Upper lobe of left lung (tissue), 6 donors: ENCODE measurements around the gene RIMS1. TPM values are rescaled to one million over a fixed set of nuclear protein-coding genes. Genes with fewer than 3 reads are reported as not detected.

ENCODE experiments used
- ATAC-seq, 2 donors: fragments of 200-7000 bp; cut with Tn5 transposase; one replicate each; pipeline ENCODE4 v1.9.1; 2022; ENCODE audit warnings: mild to moderate bottlenecking in 2 of 2, moderate library complexity in 2 of 2; ENCODE audit not compliant: low FRiP score in 2 of 2
- DNase-seq, 2 donors: peaks; one replicate each; pipeline ENCODE4 v3.0.0-alpha.2; 2019 to 2020
- H3K27ac ChIP-seq, 4 donors: fragments of 200-600 bp; sonication (generic); one replicate each; pipeline ENCODE4 v1.5.1; 2016 to 2019
- H3K27me3 ChIP-seq, 4 donors: fragments of 200-600 bp; sonication (generic); one replicate each; pipeline ENCODE4 v1.5.1; 2017 to 2019
- H3K36me3 ChIP-seq, 4 donors: fragments of 200-600 bp; sonication (generic); one replicate each; pipeline ENCODE4 v1.5.1; 2016 to 2019
- H3K4me1 ChIP-seq, 4 donors: fragments of 200-600 bp; sonication (generic); one replicate each; pipeline ENCODE4 v1.5.1; 2018 to 2019
- H3K4me3 ChIP-seq, 4 donors: fragments of 200-600 bp; sonication (generic); one replicate each; pipeline ENCODE4 v1.5.1; 2017 to 2019; ENCODE audit warnings: mild to moderate bottlenecking in 2 of 4, moderate library complexity in 1 of 4
- H3K9me3 ChIP-seq, 4 donors: fragments of 200-600 bp; sonication (generic); one replicate each; pipeline ENCODE4 v1.5.1; 2018 to 2019
- EP300 ChIP-seq, 4 donors: sonication (generic); formaldehyde crosslinking; IDR thresholded peaks; one replicate each; pipeline ENCODE4 v1.5.1; 2017; ENCODE audit warnings: antibody characterized with exemption in 4 of 4, control low read depth in 2 of 4
- POLR2A ChIP-seq, 4 donors: fragments of 450-650 bp; IDR thresholded peaks; one replicate each; pipeline ENCODE4 v1.5.1; 2016 to 2017; ENCODE audit warnings: antibody characterized with exemption in 4 of 4, mild to moderate bottlenecking in 2 of 4
- POLR2AphosphoS5 ChIP-seq, 2 donors: sonication (generic); formaldehyde crosslinking; IDR thresholded peaks; one replicate each; pipeline ENCODE4 v1.5.1; 2017; ENCODE audit warnings: antibody characterized with exemption in 2 of 2
- whole genome bisulfite sequencing, 2 donors: methylation state at CpG; one replicate each; pipeline ENCODE4 v1.1.5; 2017 to 2018; 5-methylcytosine and 5-hydroxymethylcytosine counted together
- total RNA-seq, 6 donors: library from RNA; depleted of rRNA in 4 of 6; stranded (reverse); fragments of >200 nt in 4 of 6; gene quantifications; one replicate each; pipeline versions ENCODE4 v1.1.0 to v1.2.1, GENCODE V29; 2016 to 2021
- TF ChIP-seq, protein P1 (sequence below), 6 experiments: fragments of 450-650 bp in 4 of 6; fragments of 200-600 bp in 2 of 6; sonication (generic) in 2 of 6; IDR thresholded peaks; one replicate each; pipeline ENCODE4 v1.5.1; 2016 to 2019; ENCODE audit warnings: antibody characterized with exemption in 6 of 6
- donor health status: DM: no; HTN: no; CAD: no; lungs with moderate emphysema.
- donor health status: DM: no; HTN: yes; CAD: no; lungs with severe emphysema.

The RIMS1 gene
- total RNA-seq, 6 donors from 2014 or later, result 1.0 to 4.1 (median 2.7) TPM

GRCh38 chr6:72290620-72291019 is 404.3 kb downstream of the RIMS1 start:
- Histone ChIP-seq H3K27ac (no peak overlapping the region), H3K4me1 (no peaks in the 10 kb centered on the region), H3K4me3 (no peak overlapping the region), H3K9me3 (no peaks in the 10 kb centered on the region), H3K36me3 (no peaks in the 10 kb centered on the region), H3K27me3 (no peaks in the 10 kb centered on the region)
- TF ChIP-seq POLR2A (IDR thresholded peaks at IDR 0.05), result no peak
- no peak for TF ChIP-seq EP300 (IDR thresholded peaks at IDR 0.05)
- no peak for TF ChIP-seq POLR2AphosphoS5 (IDR thresholded peaks at IDR 0.05)
- TF ChIP-seq, protein P1, sequence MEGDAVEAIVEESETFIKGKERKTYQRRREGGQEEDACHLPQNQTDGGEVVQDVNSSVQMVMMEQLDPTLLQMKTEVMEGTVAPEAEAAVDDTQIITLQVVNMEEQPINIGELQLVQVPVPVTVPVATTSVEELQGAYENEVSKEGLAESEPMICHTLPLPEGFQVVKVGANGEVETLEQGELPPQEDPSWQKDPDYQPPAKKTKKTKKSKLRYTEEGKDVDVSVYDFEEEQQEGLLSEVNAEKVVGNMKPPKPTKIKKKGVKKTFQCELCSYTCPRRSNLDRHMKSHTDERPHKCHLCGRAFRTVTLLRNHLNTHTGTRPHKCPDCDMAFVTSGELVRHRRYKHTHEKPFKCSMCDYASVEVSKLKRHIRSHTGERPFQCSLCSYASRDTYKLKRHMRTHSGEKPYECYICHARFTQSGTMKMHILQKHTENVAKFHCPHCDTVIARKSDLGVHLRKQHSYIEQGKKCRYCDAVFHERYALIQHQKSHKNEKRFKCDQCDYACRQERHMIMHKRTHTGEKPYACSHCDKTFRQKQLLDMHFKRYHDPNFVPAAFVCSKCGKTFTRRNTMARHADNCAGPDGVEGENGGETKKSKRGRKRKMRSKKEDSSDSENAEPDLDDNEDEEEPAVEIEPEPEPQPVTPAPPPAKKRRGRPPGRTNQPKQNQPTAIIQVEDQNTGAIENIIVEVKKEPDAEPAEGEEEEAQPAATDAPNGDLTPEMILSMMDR (IDR thresholded peaks at IDR 0.05), result no peak
- ATAC-seq, result no peak
- no peak for DNase-seq
- 89 to 96% methylated on average over 8 of the region's 8 CpGs for WGBS, 2 donors

DNA sequence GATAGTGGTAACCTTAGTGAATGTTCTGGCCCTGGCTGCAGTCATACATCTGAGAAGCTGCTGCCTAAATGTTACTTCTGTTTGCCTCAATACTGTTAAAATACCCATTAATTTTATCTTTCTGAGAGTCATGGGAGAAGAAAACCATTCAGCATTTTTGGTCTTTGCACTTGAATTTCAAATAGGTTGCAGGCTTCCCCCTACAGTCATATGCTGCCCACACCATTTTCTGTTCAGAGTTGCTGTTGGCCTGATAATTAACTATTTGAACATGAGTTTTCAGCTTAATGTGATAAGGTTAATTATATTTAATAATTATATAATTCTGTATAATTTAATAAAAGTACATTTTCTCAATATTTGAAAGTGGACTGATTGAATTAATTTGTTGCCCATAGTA is 410.0 kb downstream of the RIMS1 start:
- no peak for ATAC-seq

GRCh38 chr6:72305971-72306370 is 419.6 kb downstream of the RIMS1 start:
- no peak overlapping the region for H3K4me3 ChIP-seq
- no peaks in the 10 kb centered on the region for H3K27me3 ChIP-seq
- no peak for DNase-seq
- no peaks in the 10 kb centered on the region for H3K36me3 ChIP-seq
- WGBS, 2 donors, result 81 to 89% methylated on average over 2 of the region's 2 CpGs
- H3K4me1 ChIP-seq, result no peaks in the 10 kb centered on the region
- H3K9me3 ChIP-seq, result no peaks in the 10 kb centered on the region
- no peak overlapping the region for H3K27ac ChIP-seq
- TF ChIP-seq, protein P1 (IDR thresholded peaks at IDR 0.05), result no peak
- TF ChIP-seq POLR2AphosphoS5 (IDR thresholded peaks at IDR 0.05) (no peak), EP300 (IDR thresholded peaks at IDR 0.05) (no peak), POLR2A (IDR thresholded peaks at IDR 0.05) (no peak)
- no peak for ATAC-seq

More for the DNA sequence above, 410.0 kb downstream of the RIMS1 start:
- Histone ChIP-seq H3K9me3 (no peaks in the 10 kb centered on the region), H3K27ac (no peak overlapping the region), H3K36me3 (no peaks in the 10 kb centered on the region), H3K4me1 (no peaks in the 10 kb centered on the region), H3K4me3 (no peak overlapping the region), H3K27me3 (no peaks in the 10 kb centered on the region)
- no peak for DNase-seq
- TF ChIP-seq, protein P1 (IDR thresholded peaks at IDR 0.05), result no peak
- TF ChIP-seq EP300 (IDR thresholded peaks at IDR 0.05), result no peak
- TF ChIP-seq POLR2AphosphoS5 (IDR thresholded peaks at IDR 0.05), result no peak
- TF ChIP-seq POLR2A (IDR thresholded peaks at IDR 0.05), result no peak

- Histone ChIP-seq H3K27me3 (no peaks in the 10 kb centered on the region), H3K4me1 (no peaks in the 10 kb centered on the region), H3K36me3 (no peaks in the 10 kb centered on the region), H3K27ac (no peak overlapping the region), H3K4me3 (no peak overlapping the region), H3K9me3 (no peaks in the 10 kb centered on the region)
- DNase-seq (peak in 1 of 2 donors; percentile 44), ATAC-seq (peak; percentile 38 to 63)
- TF ChIP-seq POLR2A (IDR thresholded peaks at IDR 0.05) (no peak), EP300 (IDR thresholded peaks at IDR 0.05) (no peak)
- 87 to 91% methylated on average over 5 to 9 of the region's 9 CpGs for WGBS, 2 donors
These were observed 430.5 kb downstream of the RIMS1 start for GRCh38 chr6:72316675-72317380.

GRCh38 chr6:72321788-72322187 is 435.4 kb downstream of the RIMS1 start:
- Histone ChIP-seq H3K27me3 (no peaks in the 10 kb centered on the region), H3K4me1 (no peaks in the 10 kb centered on the region), H3K27ac (no peak overlapping the region), H3K36me3 (no peaks in the 10 kb centered on the region), H3K9me3 (no peaks in the 10 kb centered on the region), H3K4me3 (no peak overlapping the region)
- no peak for ATAC-seq
- DNase-seq, result no peak
- TF ChIP-seq EP300 (IDR thresholded peaks at IDR 0.05) (no peak), POLR2AphosphoS5 (IDR thresholded peaks at IDR 0.05) (no peak)
- TF ChIP-seq, protein P1 (IDR thresholded peaks at IDR 0.05), result no peak
